ENCODE measurements around the gene DNAJC13. TPM values are rescaled to one million over a fixed set of nuclear protein-coding genes. Genes with fewer than 3 reads are reported as not detected.
"Not testable (repeated sequence)": the region's sequence is repeated elsewhere in the genome, so short reads cannot be mapped to it uniquely, and the experiment has no call there.

The DNAJC13 gene
- total RNA-seq, 2 experiments from 2014 or later = 29.9 to 32.0 TPM

DNA sequence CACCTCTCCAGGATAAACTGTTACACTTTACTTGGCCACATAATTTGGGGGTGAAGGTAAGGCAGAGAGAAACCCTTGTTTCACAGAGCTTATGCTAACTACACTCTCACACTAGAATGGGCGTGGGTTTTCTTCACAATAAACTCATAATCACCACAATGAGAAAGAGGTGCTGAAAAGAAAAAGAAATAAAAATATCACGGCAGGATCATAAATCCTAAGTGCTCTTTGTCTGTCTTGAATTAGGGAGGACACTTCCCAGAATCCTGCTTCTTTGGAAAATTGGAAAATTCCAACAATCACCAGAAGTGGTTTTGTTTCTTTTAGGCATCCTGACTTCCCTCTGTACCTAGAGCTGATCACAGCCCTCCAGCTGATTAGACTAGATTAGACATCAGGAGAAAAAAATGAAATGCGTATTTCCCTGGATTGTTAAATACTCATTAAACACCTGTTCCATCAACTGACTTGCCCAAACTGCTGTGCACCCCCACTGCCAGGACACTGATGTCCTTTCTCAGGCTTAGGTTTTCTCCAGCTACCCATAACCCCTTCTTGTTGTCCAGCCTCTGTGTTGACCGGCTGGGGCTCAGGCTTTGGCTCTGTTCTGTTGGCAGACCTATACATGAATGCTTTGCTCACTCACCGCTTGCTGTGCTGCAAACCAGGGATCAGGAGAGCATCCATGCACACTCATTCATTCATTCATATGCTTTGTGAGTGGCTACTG is 138.2 kb downstream of the DNAJC13 start:
- ATAC-seq (no peak), DNase-seq (no peak)
- CTCF ChIA-PET = no interaction called here
- POLR2A ChIA-PET = no interaction called here
- Mint-ChIP-seq H3K4me1 (ENCODE audit: low read depth) (peaks cover 16% of the 10 kb centered on the region), H3K36me3 (ENCODE audit: low read depth) (peaks cover 5% of the 10 kb centered on the region), H3K27me3 (no peaks in the 10 kb centered on the region), H3K27ac (no peak overlapping the region), H3K9me3 (no peaks in the 10 kb centered on the region), H3K4me3 (no peak overlapping the region)
- TF ChIP-seq, protein P1, sequence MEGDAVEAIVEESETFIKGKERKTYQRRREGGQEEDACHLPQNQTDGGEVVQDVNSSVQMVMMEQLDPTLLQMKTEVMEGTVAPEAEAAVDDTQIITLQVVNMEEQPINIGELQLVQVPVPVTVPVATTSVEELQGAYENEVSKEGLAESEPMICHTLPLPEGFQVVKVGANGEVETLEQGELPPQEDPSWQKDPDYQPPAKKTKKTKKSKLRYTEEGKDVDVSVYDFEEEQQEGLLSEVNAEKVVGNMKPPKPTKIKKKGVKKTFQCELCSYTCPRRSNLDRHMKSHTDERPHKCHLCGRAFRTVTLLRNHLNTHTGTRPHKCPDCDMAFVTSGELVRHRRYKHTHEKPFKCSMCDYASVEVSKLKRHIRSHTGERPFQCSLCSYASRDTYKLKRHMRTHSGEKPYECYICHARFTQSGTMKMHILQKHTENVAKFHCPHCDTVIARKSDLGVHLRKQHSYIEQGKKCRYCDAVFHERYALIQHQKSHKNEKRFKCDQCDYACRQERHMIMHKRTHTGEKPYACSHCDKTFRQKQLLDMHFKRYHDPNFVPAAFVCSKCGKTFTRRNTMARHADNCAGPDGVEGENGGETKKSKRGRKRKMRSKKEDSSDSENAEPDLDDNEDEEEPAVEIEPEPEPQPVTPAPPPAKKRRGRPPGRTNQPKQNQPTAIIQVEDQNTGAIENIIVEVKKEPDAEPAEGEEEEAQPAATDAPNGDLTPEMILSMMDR (IDR thresholded peaks at IDR 0.05) = no peak
- intact Hi-C loops (cut with micrococcal nuclease) = no loop called here

- DNase-seq; H3K9me3 Mint-ChIP-seq; CTCF ChIA-PET; H3K27ac Mint-ChIP-seq; H3K36me3 Mint-ChIP-seq (ENCODE audit: low read depth); H3K27me3 Mint-ChIP-seq; POLR2A ChIA-PET; H3K4me3 Mint-ChIP-seq; intact Hi-C loops (cut with micrococcal nuclease); ATAC-seq: not testable (repeated sequence)
- H3K4me1 Mint-ChIP-seq (ENCODE audit: low read depth) = peaks cover 10% of the 10 kb centered on the region
These were observed 138.7 kb downstream of the DNAJC13 start for GRCh38 chr3:132556036-132556386.

GRCh38 chr3:132556508-132557159 is 139.3 kb downstream of the DNAJC13 start:
- Mint-ChIP-seq H3K9me3 (no peaks in the 10 kb centered on the region), H3K36me3 (ENCODE audit: low read depth) (peaks cover 5% of the 10 kb centered on the region), H3K4me1 (ENCODE audit: low read depth) (peaks cover 5% of the 10 kb centered on the region), H3K4me3 (no peak overlapping the region), H3K27ac (no peak overlapping the region), H3K27me3 (no peaks in the 10 kb centered on the region)
- DNase-seq (no peak), ATAC-seq (no peak)
- CTCF ChIA-PET = interaction anchor here (1.7 kb wide), 1 partner anchor 87 kb away, joined by 3 read pairs; no protein-coding TSS in a partner anchor
- POLR2A ChIA-PET = interaction anchor here (0.6 kb wide), 1 partner anchor 143 kb away, joined by 4 read pairs; no protein-coding TSS in a partner anchor
- TF ChIP-seq, protein P1 (IDR thresholded peaks at IDR 0.05) = no peak
- intact Hi-C loops (cut with micrococcal nuclease) = no loop called here

- POLR2A ChIA-PET = no interaction called here
- intact Hi-C loops (cut with micrococcal nuclease) = no loop called here
- Mint-ChIP-seq H3K4me3 (no peak overlapping the region), H3K4me1 (ENCODE audit: low read depth) (no peaks in the 10 kb centered on the region), H3K27ac (no peak overlapping the region), H3K36me3 (ENCODE audit: low read depth) (peaks cover 28% of the 10 kb centered on the region), H3K9me3 (no peaks in the 10 kb centered on the region), H3K27me3 (no peaks in the 10 kb centered on the region)
- TF ChIP-seq, protein P1 (IDR thresholded peaks at IDR 0.05) = no peak
- CTCF ChIA-PET = interaction anchor here (1.0 kb wide), 1 partner anchor 25 kb away, joined by 3 read pairs; no protein-coding TSS in a partner anchor
- ATAC-seq (no peak), DNase-seq (no peak)
These were observed 143.7 kb downstream of the DNAJC13 start for GRCh38 chr3:132561003-132561402.

DNA sequence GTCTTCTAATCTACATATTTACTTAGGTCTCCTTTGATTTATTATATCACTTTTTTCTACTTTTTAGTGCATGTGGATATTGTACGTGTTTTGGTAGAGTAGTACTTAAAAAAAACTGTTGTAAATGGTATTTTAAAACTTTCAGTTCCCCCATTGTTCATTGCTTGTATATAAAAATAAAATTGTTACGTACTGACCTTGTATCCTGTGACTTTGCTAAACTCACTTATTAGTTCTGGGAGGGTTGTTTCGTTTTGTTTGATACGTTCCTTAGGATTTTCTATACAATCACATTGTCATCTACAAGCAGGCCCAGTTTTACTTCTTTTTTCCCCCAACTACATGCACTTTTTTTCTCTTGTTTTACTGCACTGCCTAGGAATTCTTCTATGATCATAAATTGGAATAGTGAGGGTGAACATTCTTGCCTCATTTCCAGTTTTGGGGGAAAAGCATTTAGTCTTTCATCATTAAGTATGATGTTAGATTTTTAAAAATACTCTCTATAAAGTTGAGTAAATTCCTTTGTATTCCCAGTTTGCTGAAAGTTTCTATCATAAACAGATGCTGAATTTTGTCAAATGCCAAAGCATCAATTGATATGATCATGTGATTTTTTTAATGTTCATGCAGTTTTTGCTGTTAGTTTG is 146.2 kb downstream of the DNAJC13 start:
- Mint-ChIP-seq H3K4me1 (ENCODE audit: low read depth) (peaks cover 5% of the 10 kb centered on the region), H3K9me3 (no peaks in the 10 kb centered on the region), H3K36me3 (ENCODE audit: low read depth) (peaks cover 29% of the 10 kb centered on the region), H3K27me3 (no peaks in the 10 kb centered on the region), H3K4me3 (no peak overlapping the region), H3K27ac (no peak overlapping the region)
- ChIA-PET POLR2A (no interaction called here), CTCF (interaction anchor here (1.0 kb wide), 1 partner anchor 10 kb away, joined by 3 read pairs; no protein-coding TSS in a partner anchor)
- ATAC-seq (no peak), DNase-seq (no peak)
- TF ChIP-seq, protein P1 (IDR thresholded peaks at IDR 0.05) = no peak
- intact Hi-C loops (cut with micrococcal nuclease) = no loop called here
